GM19351 (cell line): Measurements from ENCODE around the gene PTPN18.
"Not testable (repeated sequence)": the region's sequence is repeated elsewhere in the genome, so short reads cannot be mapped to it uniquely, and the experiment has no call there.

ENCODE experiments used
- ATAC-seq: cut with Tn5 transposase; IDR thresholded peaks from one replicate; pipeline ENCODE4 v1.9.1; 2021; ENCODE audit warnings: mild to moderate bottlenecking, moderate library complexity; ENCODE audit not compliant: unreplicated experiment

PTPN18 gene, protein sequence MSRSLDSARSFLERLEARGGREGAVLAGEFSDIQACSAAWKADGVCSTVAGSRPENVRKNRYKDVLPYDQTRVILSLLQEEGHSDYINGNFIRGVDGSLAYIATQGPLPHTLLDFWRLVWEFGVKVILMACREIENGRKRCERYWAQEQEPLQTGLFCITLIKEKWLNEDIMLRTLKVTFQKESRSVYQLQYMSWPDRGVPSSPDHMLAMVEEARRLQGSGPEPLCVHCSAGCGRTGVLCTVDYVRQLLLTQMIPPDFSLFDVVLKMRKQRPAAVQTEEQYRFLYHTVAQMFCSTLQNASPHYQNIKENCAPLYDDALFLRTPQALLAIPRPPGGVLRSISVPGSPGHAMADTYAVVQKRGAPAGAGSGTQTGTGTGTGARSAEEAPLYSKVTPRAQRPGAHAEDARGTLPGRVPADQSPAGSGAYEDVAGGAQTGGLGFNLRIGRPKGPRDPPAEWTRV

DNA sequence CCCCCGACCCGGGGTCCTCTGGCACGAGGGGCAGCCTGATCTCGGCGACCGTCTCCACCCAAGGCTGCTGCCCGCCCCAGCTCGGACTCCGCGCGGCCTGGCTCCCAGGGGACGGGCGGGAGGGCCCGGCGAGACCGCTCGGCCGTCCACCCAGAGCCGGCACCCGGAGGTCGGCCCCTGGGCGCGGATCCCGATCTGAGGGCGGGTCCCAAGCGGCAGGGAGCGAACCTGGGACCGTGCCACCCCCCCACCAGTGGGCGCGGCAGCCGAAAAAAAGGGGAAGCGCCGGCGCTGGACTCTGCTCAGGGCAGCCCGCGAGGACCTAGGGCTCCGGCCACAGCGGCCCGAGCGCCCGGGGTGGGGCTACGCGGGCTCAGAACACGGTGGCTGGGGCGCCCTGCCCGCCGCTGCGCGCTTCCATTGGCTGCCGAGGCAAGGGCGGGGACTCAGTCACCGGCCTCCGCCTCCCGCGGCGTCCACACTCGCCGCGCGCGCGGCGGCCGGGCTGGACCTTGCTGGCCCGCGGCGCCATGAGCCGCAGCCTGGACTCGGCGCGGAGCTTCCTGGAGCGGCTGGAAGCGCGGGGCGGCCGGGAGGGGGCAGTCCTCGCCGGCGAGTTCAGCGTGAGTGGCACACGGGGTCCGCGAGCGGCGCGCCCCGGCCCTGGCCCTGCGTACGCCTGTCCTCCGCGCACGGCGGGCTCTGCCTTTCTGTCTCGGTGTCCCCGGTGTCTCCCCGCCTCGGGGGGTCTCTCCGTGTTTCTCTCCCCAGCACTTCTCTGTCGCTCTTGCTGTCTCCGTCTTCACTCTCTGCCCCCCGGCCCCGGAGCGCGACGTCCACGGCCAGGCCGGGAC lies at the start of gene PTPN18:
Gene PTPN18 (plus strand): TSS at position 479 of the 854 bp plus-strand sequence. CDS start 52 bp downstream, at position 531.
- peak; percentile 84 for ATAC-seq

DNA sequence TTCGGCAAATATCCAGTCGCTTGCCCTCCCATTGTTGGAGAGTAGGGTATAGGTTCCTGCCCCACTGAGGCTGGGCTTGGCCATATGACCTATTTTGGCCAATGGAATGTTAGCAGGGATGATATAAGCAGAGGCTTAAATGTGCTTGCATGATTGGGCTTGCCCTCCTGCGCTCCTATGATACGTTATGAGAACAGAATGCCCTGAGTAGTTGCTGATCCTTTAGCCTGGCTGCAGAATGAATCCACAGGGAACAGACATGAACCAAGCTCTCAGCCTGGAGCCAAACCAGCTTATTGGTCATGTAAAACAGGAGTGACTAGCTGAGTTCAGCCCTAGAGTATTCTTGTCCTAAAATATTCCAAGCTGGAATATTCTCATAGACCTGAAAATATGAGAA lies 48.0 kb upstream of the PTPN18 start:
- no peak for ATAC-seq

- peak; percentile 64 for ATAC-seq
Observed at GRCh38 chr2:130310881-130311280, 45.0 kb upstream of the PTPN18 start.

- no peak for ATAC-seq
Observed at GRCh38 chr2:130313812-130314334, 42.0 kb upstream of the PTPN18 start.

GRCh38 chr2:130314377-130314776 lies 41.5 kb upstream of the PTPN18 start:
- ATAC-seq, result no peak

- ATAC-seq, result no peak
Observed at GRCh38 chr2:130316596-130316995, 39.3 kb upstream of the PTPN18 start.

- no peak for ATAC-seq
Observed at GRCh38 chr2:130318906-130319305, 37.0 kb upstream of the PTPN18 start.

DNA sequence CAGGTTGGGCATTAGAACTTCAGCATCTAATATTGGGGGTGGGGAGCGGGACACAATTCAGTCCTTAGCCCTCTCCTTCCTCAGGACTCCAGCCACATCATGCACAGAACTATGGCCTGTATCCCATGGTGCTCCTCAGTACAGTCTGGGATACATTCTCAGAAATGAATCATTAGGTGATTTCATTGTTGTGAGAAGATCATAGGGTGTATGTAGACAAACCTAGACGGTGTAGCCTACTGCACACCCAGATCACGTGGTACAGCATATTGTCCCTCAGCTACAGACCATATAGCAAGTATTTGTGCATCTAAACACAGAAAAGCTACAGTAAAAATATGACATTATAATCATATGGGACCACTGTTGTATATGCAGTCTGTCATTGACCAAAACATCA lies 36.3 kb upstream of the PTPN18 start:
- no peak for ATAC-seq

DNA sequence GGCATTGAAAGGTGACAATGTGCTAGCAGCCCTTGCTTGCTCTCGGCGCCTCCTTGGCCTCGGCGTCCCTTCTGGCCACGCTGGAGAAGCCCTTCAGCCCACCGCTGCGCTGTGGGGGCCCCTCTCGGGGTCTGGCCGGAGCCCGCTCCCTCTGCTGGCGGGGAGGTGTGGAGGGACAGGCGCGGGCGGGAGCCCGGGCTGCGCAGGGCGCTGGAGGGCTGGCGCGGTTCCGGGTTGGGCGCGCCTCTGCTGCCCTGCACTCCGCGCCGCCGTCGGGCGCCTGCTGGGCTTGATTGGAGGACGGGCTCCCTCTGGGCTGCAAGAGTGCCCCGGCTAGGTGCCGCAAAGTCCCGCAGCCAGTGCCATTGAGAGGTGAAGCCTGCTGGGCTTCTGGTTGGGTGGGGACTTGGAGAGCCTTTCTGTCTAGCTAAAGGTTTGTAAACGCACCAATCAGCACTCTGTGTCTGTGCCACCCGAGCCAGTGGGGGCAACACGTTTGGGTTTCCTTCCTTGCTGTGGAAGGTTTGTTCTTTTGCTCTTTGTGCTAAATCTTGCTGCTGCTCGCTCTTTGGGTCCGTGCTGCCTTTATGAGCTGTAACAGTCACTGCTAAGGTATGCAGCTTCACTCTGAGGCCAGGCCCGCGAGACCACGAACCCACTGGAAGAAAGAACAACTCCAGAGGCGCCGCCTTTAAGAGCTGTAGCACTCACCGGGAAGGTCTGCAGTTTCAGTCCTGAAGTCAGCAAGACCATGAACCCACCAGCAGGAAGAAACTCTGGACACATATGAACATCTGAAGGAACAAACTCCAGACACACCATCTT lies 27.9 kb upstream of the PTPN18 start:
- ATAC-seq, result no peak

DNA sequence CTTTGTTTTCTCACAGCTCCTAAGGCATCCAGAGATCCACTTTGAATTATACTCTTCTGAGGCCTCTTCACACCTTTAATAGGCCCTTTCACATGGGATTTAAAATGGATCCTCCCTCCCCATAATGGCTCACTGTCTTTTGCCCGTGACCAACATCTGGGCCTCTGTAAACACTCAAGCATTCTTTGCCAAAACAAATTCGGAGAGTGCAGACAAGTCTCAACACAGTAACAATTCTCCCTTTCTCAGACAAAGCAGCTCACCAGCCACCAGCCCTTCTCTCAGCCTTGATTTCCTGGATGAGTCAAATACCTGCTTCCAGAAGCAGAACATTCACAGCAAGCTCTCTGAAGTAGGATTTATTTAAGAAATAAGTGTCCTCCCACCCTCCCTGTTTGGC lies 27.1 kb upstream of the PTPN18 start:
- no peak for ATAC-seq

DNA sequence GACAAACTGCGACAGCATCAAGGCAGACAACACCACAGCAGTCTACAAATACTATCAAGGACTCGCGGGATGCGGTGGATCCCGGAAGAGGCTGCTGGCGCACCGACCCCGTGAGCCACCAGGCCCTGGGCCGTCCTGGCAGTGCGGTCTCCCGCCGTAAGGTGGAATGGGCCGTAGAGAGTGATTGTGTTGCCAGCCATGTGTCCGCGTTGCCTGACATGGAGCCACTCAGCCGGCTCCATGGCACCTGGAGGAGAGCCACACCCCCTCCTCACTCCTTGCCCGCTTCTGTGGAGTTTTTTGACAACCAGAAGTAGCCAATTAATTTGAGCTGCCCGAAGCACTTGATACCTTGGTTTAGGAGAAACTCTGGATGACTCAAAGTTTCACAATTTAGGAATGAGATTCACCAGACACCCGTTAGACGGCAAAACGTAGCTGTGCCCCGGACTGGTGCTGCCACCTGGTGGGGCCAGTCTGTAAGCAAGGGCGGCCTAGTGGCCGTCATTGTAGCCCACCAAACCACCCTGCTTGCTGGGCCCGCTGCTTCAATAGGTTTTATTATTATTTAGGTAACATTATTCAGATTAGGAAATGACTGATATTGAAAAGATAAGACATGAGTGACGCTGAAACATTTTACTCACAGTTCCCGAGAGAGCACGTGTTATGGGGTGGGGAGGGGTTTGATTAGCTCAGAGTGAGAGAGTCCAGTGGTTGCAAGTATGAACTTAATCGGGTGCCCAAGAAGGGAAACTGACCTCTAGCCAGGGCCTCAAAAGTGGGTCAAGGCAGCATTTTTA lies 23.4 kb upstream of the PTPN18 start:
- ATAC-seq, result peak; percentile 81

- ATAC-seq, result not testable (repeated sequence)
Observed at GRCh38 chr2:130333253-130333652, 22.6 kb upstream of the PTPN18 start.

DNA sequence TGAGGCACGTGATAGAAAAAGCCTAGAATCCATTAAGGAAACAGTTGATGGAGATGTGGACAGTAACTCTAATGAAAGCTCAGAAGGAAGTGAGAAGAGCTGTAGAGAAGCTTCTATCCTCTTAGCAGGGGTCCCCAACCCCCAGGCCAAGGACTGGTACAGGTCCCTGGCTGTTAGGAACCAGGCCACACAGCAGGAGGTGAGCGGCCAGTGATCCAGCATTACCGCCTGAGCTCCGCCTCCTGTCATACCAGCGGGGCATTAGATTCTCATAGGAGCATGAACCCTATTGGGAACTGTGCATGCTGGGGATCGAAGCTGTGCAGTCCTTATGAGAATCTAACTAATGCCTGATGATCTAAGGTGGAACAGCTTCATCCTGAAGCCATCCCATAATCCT lies 21.8 kb upstream of the PTPN18 start:
- ATAC-seq, result no peak

DNA sequence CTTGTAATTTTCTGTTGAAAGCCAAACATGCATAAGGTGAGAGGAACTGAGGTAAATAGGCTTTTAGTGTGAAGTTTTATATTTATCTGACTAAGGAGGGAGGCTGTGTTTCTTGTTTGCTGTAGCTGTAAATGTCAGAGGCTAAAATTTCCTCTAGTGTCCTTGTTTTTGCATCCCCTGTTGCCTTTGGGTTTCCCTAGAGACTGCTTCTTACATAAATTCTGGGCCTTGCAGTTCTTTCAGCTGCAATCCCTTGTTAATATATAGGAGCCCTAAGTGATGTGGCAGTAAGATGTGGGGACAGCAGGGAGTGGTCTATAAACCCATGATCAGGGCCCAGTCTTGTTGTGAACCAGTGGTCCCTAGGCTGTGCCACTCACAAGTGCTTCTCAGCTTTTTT lies 20.6 kb upstream of the PTPN18 start:
- ATAC-seq, result no peak

DNA sequence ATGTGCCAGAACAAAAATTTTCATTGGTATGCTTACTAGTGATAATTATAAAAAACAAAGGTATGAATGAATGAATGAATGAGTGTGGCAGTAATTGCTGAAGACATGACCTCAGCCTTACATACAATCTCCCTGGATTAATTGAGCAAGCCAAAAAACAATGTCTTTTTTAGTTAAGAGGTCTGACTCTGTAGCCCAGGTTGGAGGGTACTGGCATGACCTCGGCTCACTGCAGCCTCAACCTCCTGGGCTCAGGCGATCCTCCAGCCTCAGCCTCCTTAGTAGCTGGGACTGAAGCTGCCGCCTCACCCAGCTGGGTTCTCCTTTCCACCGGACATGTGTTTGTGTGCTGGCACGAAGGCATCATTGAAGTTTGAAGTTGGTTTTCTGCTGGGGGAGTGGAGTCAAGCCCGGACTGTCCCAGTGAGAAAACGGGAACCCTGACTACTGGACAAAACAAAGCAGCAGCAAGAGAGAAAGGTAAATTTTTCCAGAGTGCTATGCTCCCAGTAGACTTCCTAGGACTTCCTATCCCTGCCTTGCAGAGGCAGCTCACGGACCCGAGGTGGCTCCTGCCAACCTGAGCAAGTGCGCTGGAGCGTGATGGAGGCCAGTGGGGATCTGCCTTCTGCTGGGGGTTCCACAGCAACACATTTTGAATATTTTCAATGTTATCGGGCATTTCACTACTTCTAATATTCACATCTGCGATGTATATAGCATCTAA lies 19.5 kb upstream of the PTPN18 start:
- ATAC-seq, result no peak

DNA sequence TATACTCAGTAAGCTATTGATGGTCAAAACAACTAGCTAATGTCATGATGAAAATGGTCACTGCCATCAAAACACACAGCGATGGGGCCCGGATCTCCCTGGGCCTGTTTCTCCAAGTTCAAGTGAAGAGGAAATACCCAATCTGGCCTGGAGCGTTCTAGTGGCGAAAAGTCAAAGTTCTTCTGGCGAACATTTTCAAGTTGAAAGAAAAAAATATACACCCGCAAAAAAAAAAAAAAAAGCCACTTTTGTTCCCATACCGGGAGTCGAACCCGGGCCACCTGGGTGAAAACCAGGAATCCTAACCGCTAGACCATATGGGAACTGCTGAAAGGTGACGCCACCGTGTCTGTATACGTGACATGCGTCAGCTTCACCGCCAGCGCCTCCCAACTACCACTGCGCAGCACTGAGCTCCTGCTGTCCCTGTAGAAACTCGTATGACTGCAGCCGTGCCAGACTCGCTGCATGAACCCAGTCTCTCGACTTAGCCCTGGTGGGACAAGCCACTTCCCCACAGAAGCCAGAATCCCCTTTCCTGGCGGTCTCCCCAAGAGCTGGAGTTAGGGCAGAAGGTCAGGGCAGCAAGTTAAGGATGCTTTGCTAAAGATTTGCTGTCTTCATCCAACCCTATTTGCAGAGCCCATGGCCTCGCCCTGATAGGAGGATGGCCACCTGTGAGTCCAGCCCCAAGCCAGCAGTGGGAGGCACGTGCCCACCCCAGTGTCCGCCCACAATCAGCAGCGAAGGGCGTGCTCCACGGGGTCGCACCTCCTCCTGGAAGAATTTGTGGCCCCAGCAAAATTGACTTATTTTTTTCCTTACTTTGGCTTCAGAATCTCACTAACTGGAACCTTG lies 18.8 kb upstream of the PTPN18 start:
- no peak for ATAC-seq

DNA sequence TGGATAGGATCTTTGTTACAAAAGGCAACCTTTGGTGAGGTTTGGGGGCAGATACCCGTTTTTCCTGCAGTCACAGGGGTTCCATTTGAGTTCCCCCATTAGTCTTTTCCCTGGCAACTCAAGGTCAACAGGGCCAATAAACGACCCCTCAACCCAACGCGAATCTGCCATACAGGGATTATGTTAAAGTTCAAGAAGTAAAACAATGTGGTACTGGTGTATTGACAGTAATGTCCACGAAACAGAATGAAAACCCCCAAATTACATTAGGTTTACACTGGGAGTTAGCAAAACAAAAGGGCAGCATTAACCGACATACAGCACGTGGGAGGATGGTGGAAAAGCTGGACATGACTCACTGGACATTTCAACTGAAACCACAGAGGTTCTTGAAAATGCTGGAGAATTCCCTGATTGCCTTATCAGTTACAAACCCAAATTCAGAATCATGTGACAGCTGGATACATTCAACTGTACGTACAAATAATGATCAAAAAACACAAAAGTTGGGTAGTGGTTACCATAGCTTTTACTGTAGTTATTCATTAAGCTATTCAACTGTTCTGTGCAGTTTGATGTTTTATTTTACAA lies 18.0 kb upstream of the PTPN18 start:
- no peak for ATAC-seq

GRCh38 chr2:130338793-130339345 lies 17.0 kb upstream of the PTPN18 start:
- ATAC-seq, result no peak
